ENCODE results near the gene LUM. TPM values are rescaled to one million over a fixed set of nuclear protein-coding genes. Genes with fewer than 3 reads are reported as not detected.
A peak's percentile ranks its signal among the peaks of the same experiment; 100 is the strongest.

Gene LUM
- total and polyA plus RNA-seq, 2 donors (not counting 3 experiments of a cell fraction or from before 2014, with no cell fraction given), result 0.29 to 1.9 TPM

DNA sequence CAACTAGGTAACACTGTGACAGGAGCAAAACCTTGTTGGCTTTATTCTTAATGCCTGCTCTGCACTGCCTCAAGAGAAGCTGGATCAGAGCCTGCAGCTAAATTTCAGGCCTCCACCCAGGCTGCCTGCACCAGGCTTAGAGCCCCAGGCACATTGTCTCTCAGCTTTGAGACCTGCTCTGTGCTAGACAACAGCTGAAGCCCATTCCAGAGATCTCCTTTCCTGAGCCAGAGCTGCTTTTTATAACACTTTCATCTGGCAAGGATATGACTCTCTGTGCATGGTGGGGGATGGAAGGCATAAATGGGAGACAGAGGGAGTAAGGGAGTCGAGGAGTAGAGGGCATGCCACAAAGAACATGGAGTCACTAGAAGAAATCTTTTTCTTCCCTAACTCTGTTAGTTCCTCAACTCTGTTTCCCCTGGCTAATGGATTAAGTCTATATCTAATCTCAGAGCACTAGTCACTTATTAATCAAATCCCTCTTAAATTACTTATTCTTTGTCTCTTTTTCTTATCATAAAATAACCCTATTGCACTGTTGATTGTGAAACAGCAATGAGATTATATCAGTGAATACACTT, 27.1 kb upstream of the LUM start:
- FAIRE-seq, result peak; percentile 18
- no peaks in the 10 kb centered on the region for H3K9me3 ChIP-seq (replicated peaks; ENCODE audit: control insufficient read depth, insufficient read depth, low read length)
- no peaks in the 10 kb centered on the region for H3K9me1 ChIP-seq (replicated peaks; ENCODE audit: control insufficient read depth, extremely low read depth, insufficient read depth, low read length)
- POLR2A ChIA-PET, result no interaction called here
- intact Hi-C loops (cut with micrococcal nuclease) (no loop called here), dilution Hi-C loops (cut with MboI; ENCODE audit: extremely low pct_ligation_motif_present, low sequenced_read_pairs) (no loop called here)
- no peaks in the 10 kb centered on the region for H3K36me3 ChIP-seq (ENCODE audit: control insufficient read depth in 2 of 2, extremely low read depth in 1 of 2, insufficient read depth in 2 of 2, low read length in 2 of 2)
- H3K79me2 ChIP-seq (ENCODE audit: control insufficient read depth, insufficient read depth, low read length), result no peaks in the 10 kb centered on the region
- peak overlapping the region; percentile 61 for H3K4me2 ChIP-seq (ENCODE audit: insufficient read depth, low read length)
- no peaks in the 10 kb centered on the region for H3K27me3 ChIP-seq (ENCODE audit: control insufficient read depth in 2 of 2, insufficient read depth in 2 of 2, low read length in 2 of 2)
- TF ChIP-seq, protein P1, sequence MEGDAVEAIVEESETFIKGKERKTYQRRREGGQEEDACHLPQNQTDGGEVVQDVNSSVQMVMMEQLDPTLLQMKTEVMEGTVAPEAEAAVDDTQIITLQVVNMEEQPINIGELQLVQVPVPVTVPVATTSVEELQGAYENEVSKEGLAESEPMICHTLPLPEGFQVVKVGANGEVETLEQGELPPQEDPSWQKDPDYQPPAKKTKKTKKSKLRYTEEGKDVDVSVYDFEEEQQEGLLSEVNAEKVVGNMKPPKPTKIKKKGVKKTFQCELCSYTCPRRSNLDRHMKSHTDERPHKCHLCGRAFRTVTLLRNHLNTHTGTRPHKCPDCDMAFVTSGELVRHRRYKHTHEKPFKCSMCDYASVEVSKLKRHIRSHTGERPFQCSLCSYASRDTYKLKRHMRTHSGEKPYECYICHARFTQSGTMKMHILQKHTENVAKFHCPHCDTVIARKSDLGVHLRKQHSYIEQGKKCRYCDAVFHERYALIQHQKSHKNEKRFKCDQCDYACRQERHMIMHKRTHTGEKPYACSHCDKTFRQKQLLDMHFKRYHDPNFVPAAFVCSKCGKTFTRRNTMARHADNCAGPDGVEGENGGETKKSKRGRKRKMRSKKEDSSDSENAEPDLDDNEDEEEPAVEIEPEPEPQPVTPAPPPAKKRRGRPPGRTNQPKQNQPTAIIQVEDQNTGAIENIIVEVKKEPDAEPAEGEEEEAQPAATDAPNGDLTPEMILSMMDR (IDR thresholded peaks at IDR 0.05; ENCODE audit: extremely low read depth in 1 of 2, insufficient read depth in 1 of 2, low read depth in 1 of 2, low read length in 2 of 2), result no peak
- TF ChIP-seq FOS (IDR thresholded peaks at IDR 0.05; ENCODE audit: borderline replicate concordance, insufficient read depth, low read length) (no peak), EZH2 (IDR thresholded peaks at IDR 0.05; ENCODE audit: borderline replicate concordance, low read depth, low read length, severe bottlenecking) (no peak), MYC (IDR thresholded peaks at IDR 0.05; ENCODE audit: low read depth, low read length) (no peak), JUN (IDR thresholded peaks at IDR 0.05; ENCODE audit: borderline replicate concordance, insufficient read depth, insufficient read length, low read depth) (no peak), POLR2AphosphoS5 (IDR thresholded peaks at IDR 0.05; ENCODE audit: insufficient read depth, low read depth, low read length) (no peak), POLR2A (IDR thresholded peaks at IDR 0.05; ENCODE audit: low read depth, low read length) (no peak), GATA2 (IDR thresholded peaks at IDR 0.05; ENCODE audit: insufficient read depth, insufficient read length, low read depth, low read length) (no peak)
- TF ChIP-seq, protein P2, sequence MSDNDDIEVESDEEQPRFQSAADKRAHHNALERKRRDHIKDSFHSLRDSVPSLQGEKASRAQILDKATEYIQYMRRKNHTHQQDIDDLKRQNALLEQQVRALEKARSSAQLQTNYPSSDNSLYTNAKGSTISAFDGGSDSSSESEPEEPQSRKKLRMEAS (IDR thresholded peaks at IDR 0.05; ENCODE audit: insufficient read depth, insufficient read length), result no peak
- H3K4me3 ChIP-seq (replicated peaks in 1 of 3; ENCODE audit: insufficient read depth in 1 of 3, low read depth in 1 of 3, low read length in 3 of 3), result no peak overlapping the region
- peak; percentile 48 for DNase-seq (ENCODE audit: low read depth, low spot score)
- CTCF ChIA-PET, result interaction anchor here (0.6 to 2.6 kb wide), 4 partner anchors 8 to 188 kb away, joined by 3 to 12 read pairs (median 4); partner anchors contain the start of gene LUM
- no TSS peak for BruUV-seq (replicated peaks)
- H3K4me1 ChIP-seq (ENCODE audit: control insufficient read depth, extremely low read depth, insufficient read depth, low read length), result peaks cover 19% of the 10 kb centered on the region
- H3K27ac ChIP-seq (ENCODE audit: insufficient read depth, low read depth, low read length), result no peak overlapping the region
- no peak overlapping the region for H3K9ac ChIP-seq (replicated peaks; ENCODE audit: extremely low read depth, insufficient read depth, low read length)
- H4K20me1 ChIP-seq (replicated peaks; ENCODE audit: control insufficient read depth, extremely low read depth, insufficient read depth, low read length), result no peaks in the 10 kb centered on the region
- peak overlapping the region; percentile 41 for H2AFZ ChIP-seq (ENCODE audit: low read depth, low read length)

All from endothelial cell of umbilical vein (primary cell).